ENCODE results near the gene CNGA3.
"Not testable (repeated sequence)": the region's sequence is repeated elsewhere in the genome, so short reads cannot be mapped to it uniquely, and the experiment has no call there.

CNGA3 gene

DNA sequence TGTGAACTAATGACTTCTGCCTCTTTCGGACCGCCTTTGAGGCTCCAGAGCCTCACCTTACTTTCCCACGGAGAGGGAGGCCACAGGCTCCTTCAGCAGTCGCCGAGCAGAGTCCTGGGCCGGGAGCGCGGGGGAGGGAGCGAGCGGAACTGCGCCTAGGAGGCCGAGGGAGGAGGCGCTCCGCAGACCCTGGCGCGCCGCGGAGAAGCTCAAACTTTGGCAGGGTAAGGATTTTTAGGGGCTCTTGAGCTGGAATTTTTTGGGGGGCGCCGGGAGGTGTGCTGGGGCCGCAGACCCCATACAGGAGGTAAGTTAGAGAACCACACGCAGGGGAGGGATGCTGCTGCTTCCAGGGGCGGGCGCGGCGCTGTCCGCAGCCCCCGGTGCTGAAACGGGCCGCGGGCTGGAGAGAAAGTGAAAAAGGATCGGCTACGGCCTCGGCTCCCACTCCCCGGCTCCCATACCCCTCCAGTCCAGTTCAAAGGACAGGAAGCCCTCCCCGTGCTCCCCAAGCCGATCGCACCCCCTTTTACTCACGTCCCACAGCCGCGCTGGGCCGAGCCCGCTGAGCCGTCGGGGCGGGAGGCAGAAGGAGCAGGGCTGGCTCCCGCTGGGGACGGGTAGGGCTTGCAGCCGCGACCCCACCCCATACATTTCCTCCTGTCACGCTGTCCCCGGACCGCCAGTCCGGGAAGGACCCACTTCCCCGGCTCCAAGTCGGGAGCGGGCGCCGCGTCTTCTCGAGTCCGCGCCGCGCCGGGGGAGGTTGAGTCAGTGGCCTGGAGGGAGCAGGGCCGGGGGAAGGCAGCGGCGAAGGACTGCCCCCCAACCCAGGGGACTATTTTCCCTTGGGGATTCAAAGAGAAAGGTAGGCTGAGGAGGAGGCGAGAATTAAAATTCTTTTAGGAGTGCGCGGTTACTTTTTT lies at the start of gene CNGA3:
TSS of gene CNGA3 (plus strand) at position 146 of the 926 bp plus-strand sequence. CDS start 23,520 bp downstream, outside the sequence.
- no peak for DNase-seq (ENCODE audit: low read depth)

DNA sequence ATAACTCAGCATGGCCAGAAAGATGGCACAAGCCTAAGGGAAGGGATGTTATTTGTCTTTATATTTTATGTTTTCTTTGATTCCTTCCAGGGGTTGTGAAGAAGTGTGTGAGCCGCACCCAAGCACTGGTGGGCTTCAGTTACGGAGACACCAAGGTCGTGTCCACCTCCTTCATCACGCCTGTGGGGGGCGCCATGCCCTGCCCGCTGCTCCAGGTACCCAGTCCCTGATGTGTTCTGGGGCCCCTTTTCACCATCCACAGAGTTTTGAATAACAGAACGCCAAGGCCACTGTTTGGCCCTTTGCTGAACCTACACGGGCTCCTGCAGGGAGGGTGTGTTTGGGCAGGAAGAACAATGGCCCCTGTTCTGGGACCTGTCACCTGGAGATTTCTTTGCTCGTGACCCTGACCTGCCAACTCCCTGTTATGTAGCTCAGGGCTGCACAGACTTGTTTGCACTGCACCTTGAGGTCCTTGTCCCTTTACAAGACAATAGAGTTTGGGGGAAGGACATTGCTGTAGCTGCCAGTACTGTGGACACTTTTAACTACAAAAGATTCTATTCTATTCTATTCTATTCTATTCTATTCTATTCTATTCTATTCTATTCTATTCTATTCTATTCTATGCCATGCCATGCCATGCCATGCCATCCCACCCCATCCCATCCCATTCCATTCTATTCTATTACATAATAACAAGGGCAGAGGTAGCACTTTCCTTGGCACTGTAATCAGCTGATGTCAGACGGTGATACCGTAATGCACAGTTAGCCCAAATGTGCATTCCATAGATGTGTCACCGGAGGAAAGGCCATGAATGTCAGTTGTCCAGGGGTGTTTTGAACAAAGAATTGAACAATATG lies 48.2 kb upstream of the CNGA3 start:
- DNase-seq (ENCODE audit: low read depth), result no peak

GRCh38 chr2:98298683-98299164 lies 47.5 kb upstream of the CNGA3 start:
- no peak for DNase-seq (ENCODE audit: low read depth)

DNA sequence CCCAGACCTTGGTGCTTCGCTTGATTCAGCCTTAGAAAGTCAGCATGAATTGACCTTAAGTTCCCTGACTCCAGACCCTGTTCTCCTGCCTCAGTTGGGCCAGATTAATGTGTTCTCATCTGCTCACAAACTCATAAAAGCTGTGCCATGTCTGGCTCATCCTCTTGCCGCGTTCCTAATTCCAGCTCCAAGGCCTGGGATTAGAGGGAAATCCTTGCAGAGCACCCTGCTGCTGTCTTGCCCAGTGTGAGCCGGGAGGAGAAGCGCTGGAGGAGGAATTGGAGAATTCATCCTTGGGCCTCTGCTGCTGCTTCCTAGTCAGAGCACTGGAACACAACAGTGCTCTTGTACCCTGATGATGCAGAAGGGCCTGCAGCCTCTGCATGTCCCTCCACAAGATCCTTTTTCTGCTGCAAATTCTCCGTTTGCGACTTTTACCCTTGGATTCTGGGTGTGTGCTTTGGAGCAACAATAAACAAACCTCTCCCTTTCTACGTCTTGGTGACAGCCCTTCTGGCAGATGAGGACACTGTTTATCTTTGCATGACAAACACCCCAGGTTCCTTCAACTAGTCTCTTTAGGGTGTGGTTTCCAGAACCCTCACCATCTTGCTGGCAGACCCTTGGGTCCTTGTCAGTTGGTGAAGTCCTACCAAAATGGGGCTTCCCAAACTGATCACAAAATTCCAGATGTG lies 46.9 kb upstream of the CNGA3 start:
- DNase-seq (ENCODE audit: low read depth), result no peak

DNA sequence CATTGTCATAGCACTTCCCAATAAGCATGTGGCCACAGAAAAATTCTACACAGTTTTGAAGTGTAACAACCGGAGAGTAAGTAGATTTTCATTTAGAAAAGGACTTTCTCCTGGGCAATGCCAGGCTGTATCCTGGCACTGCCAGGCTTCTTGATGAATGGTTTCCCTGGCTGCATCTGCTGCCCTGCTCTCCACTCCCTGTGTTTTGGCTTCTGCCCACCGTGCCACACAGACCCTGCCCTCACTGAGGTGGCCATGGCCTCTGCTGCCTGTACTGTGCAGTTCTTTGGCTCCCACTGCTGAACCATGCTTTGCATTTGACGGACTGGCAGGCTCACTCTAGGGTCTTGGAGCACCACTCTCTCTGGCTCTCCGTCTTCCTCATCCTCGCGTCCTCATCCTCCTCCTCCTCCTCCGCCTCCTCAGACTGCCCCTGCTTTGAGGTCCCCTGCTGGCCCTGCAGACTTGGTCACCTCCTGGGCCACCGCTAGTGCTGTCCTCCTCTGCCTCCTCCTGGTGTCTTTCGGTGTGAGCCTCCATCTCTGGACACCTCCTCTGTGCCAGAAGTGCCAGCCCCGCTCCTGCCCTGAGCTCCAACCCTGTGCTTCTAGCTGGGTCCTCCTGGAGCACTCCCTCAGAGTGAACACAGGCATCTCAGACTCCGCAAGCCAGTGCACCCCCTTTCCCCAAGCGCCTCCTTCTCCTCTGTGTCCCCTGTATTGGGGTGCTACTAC lies 45.9 kb upstream of the CNGA3 start:
- DNase-seq (ENCODE audit: low read depth), result no peak

DNA sequence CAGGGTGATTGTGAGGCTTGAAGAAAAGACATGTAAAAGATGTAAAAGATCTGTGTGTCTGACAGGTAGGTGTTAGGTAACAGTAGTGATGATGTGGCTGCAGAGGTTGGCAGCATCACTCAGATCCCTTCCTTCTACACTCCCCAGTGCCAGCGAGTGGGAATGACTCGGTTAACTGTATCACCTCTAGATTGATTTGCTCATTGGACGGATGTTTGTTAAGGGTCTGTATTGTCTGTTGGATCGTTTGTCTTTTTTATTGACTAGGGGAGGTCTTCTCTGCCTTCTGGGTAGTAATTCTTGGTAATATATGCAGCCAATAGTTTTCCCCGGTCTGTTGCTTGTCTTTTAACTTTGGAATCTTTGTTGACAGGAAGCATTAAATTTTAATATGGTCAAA lies 44.8 kb upstream of the CNGA3 start:
- no peak for DNase-seq (ENCODE audit: low read depth)

- DNase-seq (ENCODE audit: low read depth), result not testable (repeated sequence)
Measured at GRCh38 chr2:98307131-98307696, 39.0 kb upstream of the CNGA3 start.

GRCh38 chr2:98308068-98308467 lies 38.2 kb upstream of the CNGA3 start:
- DNase-seq (ENCODE audit: low read depth), result no peak

DNA sequence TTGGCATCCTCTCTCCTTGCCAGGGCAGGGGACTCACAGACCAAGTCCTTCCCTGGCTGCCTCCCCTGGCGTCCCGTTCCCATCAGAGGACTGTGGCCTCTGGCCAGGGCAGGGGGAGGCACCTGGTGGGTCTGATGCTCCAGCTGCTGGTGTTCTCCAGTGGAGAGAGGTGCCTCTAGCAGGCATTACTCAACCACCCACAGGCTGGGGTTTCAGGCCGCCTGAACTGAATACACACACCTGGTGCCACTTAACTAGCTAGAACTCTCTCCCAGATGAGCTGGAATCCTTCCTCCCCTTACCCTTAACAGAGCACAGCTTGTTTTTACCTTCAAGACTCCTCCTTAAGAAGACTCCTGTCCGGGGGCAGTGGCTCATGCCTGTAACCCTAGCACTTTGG lies 37.7 kb upstream of the CNGA3 start:
- DNase-seq (ENCODE audit: low read depth), result no peak

DNA sequence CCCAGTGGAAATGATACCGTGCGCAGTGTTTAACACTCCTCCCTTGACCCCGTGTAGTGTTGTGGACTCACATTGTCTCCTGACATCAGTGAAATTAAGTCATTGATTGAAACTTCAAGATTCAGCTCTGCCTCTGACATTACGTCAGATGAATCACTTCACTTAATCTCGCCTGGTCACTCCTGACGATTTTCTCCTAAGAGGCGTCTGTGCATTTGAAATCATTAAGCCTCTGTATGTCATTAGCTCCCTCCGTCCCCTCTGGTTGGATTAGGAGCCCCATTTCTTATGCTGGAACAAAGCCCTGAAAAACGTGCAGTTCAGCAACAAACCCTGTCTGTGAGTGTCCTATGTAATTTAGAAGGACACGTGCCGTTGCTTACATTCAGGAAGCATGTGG lies 36.7 kb upstream of the CNGA3 start:
- DNase-seq (ENCODE audit: low read depth), result no peak

GRCh38 chr2:98310010-98310409 lies 36.2 kb upstream of the CNGA3 start:
- DNase-seq (ENCODE audit: low read depth), result no peak

GRCh38 chr2:98311090-98311489 lies 35.2 kb upstream of the CNGA3 start:
- DNase-seq (ENCODE audit: low read depth), result no peak

DNA sequence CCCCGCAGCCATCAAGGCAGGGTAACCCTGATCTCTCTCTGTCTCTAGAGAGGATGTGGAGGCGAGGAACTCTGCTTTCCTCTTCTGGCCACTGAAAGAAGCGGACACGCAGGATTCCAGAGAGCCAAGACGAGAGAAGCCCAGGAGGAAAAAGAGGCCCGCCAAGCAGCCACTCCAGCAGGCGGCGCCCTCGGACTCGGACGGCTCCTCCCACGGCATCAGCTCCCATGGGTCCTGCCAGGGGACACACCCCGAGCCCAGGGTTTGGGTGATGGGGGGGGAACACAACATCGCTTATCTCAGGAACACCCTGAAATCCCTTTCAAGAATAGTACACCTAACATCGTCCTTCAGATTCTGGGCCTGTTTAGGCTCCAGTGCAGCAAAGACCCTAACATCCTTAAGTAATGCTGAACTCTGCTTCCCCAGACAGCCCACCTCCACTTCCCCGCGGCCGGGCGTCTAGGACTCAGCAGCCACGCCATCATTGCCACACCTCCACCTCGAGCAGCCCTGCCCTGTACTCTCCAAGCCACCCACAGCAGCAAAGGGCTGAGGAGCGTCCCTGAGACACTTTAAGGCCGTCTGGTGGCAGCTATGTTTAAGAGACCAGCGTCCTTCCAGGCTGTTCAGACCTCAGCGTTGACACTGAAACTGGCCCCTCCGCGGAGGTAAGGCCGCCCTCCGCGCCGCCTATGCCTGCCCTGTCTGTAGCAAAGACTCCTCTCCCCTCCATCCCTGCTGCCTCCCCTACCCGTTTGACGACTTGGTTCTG lies 34.3 kb upstream of the CNGA3 start:
- DNase-seq (ENCODE audit: low read depth), result no peak

DNA sequence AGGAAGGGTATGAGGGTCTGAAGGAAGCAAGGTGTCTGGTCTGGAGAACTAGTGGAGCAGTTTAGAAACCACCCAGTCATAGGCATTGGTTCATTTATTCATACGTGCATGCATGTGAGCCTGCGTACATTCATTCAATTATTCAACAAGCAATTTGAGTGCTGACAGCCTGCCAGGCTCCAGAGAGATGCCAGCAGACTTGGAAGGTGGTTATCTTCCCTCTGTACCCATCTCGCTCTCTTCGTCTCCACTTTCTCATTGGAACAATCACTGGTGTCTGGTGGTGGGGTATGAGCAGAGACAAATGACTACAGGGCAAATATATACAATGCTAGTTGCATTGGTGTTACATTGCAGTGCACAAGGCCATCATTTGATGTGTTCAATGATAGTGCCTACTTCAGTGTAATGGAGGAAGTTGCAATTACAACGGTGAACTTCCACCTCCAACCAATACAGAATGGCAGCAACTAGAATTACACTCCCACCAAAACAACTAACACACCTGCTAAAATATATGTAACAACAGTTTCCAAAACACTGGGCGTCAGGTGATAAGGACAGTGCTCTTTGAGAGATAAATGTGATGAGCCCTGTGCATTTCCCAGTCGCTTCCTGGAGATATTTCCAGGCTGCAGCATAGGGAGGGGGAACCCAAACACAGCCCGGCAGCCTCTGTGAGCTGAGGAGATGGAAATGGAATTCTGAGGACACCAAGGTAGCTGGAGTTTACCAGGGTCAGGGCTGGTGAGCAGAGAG lies 32.6 kb upstream of the CNGA3 start:
- no peak for DNase-seq (ENCODE audit: low read depth)

- no peak for DNase-seq (ENCODE audit: low read depth)
Measured at GRCh38 chr2:98314251-98314650, 32.0 kb upstream of the CNGA3 start.

DNA sequence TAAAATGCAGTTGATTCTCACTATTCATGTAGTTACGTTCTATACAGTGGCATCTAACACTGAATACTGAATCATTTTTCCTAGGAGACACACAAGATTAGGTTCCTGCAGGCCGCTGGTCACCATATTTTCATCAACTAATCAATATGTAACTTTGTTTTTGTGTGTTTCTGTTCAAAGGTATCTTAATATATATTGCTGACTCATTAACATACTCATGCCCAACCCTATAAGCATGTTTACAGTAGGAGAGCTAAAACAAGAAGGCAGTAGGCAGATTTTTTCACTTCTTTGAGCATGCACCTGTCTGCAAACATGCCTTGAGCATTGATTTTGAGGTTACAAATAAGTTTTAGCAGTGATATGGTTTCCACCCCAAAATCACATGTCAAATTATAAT lies 30.3 kb upstream of the CNGA3 start:
- no peak for DNase-seq (ENCODE audit: low read depth)

DNA sequence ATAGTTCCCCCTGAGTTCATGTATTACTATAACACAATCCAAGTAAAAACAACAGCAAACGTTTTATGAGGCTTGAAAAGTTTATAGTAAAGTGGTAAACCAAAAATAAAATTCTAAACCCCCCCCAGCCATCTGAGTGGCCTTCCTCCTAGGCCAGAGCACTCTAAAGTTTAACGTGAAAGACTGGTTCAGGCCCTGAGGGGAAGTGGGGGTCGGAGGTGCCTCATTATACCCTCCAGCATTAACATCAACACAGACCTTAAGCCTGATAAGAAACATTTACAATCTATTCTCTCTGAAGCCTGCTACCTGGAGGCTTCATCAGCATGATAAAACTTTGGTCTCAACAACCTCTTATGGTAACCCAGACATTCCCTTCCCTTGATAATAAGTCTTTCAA lies 29.0 kb upstream of the CNGA3 start:
- DNase-seq (ENCODE audit: low read depth), result no peak

DNA sequence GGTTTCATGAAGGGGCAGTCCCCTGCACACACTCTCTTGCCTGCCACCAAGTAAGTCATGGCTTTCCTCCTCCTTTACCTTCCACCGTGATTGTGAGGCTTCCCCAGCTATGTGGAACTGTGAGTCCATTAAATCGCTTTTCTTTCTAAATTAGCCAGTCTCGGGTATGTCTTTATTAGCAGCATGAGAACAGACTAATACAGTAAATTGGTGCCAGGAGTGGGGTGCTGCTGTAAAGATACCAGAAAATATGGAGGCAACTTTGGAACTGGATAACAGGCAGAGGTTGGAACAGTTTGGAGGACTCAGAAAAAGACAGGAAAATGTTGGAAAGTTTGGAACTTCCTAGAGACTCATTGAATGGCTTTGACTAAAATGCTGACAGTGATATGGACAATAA lies 26.1 kb upstream of the CNGA3 start:
- not testable (repeated sequence) for DNase-seq (ENCODE audit: low read depth)

DNA sequence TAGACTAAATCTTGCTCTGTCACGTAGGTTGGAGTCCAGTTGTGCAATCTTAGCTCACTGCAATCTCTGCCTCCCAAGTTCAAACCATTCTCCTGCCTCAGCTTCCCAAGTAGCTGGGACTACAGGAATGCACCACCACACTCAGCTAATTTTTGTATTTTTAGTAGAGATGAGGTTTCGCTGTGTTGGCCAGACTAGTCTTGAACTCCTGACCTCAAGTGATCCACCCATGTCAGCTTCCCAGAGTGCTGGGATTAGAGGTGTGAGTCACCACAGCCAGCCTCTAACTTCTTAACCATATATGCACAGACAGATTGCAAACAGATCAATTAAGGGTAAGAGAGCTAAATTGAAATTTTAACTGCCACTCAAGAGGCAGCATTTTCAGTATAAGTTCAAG lies 22.1 kb upstream of the CNGA3 start:
- DNase-seq (ENCODE audit: low read depth), result no peak

- no peak for DNase-seq (ENCODE audit: low read depth)
Measured at GRCh38 chr2:98327776-98328175, 18.5 kb upstream of the CNGA3 start.

Measured in stimulated activated CD8-positive, alpha-beta memory T cell treated with anti-CD3 and anti-CD28 coated beads, Interleukin-15, amount 100 ng/mL, for 24 hours (primary cell).